T-helper 2 cell treated with Interferon-gamma antibody and Interleukin-4, amounts not matched to agents 5 μg/mL and 100 μg/mL, for 36 hours (primary cell): ENCODE measurements around the gene KDM3A.

ENCODE experiments used
- DNase-seq: peaks from one replicate; pipeline ENCODE4 v3.0.0; 2021; ENCODE audit warnings: low spot score
- H3K27ac Mint-ChIP-seq: one replicate; pipeline ENCODE4 v1.8.0; 2021; ENCODE audit warnings: mild to moderate bottlenecking, mixed read lengths
- H3K27me3 Mint-ChIP-seq: one replicate; pipeline ENCODE4 v1.8.0; 2021; ENCODE audit warnings: low read depth, mixed read lengths
- H3K36me3 Mint-ChIP-seq: one replicate; pipeline ENCODE4 v1.8.0; 2021; ENCODE audit warnings: low read depth, mixed read lengths
- H3K4me1 Mint-ChIP-seq: one replicate; pipeline ENCODE4 v1.8.0; 2021; ENCODE audit warnings: low read depth, mixed read lengths
- H3K4me3 Mint-ChIP-seq: one replicate; pipeline ENCODE4 v1.8.0; 2022; ENCODE audit warnings: mild to moderate bottlenecking, moderate library complexity, mixed read lengths
- H3K9me3 Mint-ChIP-seq: one replicate; pipeline ENCODE4 v1.8.0; 2021; ENCODE audit warnings: mixed read lengths

The KDM3A gene

GRCh38 chr2:86525421-86526340 lies 84.5 kb downstream of the KDM3A start:
- DNase-seq: no peak
- Mint-ChIP-seq H3K4me1 (peaks cover 2% of the 10 kb centered on the region), H3K27me3 (no peaks in the 10 kb centered on the region), H3K36me3 (peaks cover 23% of the 10 kb centered on the region), H3K9me3 (no peaks in the 10 kb centered on the region), H3K4me3 (no peak overlapping the region), H3K27ac (no peak overlapping the region)

GRCh38 chr2:86533589-86533988 lies 92.4 kb downstream of the KDM3A start:
- Mint-ChIP-seq H3K27me3 (no peaks in the 10 kb centered on the region), H3K4me1 (peaks cover 17% of the 10 kb centered on the region), H3K4me3 (no peak overlapping the region), H3K27ac (no peak overlapping the region), H3K9me3 (peaks cover 44% of the 10 kb centered on the region), H3K36me3 (peaks cover 53% of the 10 kb centered on the region)
- no peak for DNase-seq

- no peak overlapping the region for H3K27ac Mint-ChIP-seq
- H3K27me3 Mint-ChIP-seq: no peaks in the 10 kb centered on the region
- H3K4me3 Mint-ChIP-seq: no peak overlapping the region
- no peaks in the 10 kb centered on the region for H3K4me1 Mint-ChIP-seq
- peaks cover 37% of the 10 kb centered on the region for H3K9me3 Mint-ChIP-seq
- DNase-seq: no peak
- peaks cover 54% of the 10 kb centered on the region for H3K36me3 Mint-ChIP-seq
These were observed 100.2 kb downstream of the KDM3A start for GRCh38 chr2:86541334-86541733.
